ENCODE data around the gene ZNF451.
"Not testable (repeated sequence)": the region's sequence is repeated elsewhere in the genome, so short reads cannot be mapped to it uniquely, and the experiment has no call there.

Gene ZNF451

DNA sequence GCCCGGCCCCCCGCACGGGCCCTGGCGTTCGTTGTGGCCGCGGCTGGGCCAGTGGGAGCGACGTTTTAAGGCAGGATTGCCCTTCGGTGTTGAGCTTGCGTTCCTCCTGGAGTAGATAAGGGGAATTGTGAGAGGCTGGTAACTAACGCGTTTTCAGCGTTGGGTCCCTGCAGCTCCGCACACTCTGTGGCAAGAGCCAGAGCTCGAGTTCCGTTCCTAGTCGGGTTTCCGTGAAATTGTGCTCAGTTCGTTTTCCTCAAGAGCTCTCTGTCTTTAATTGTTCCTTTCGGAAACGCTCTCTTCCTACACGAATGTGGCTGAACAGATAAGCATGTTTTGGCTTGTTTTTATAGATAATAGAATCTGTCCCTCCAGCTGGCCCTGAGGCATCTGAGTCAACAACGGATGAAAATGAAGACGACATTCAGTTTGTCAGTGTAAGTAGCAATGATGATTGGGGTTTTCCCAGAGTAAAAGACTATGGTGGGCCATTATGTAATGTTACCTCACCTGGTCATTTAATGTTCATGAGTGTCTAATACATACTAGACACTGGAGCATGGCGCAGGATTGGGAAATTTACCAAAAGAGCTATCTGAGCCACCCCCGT lies 575 bp downstream of the ZNF451 start:
- FAIRE-seq; DNase-seq (ENCODE audit: extremely low spot score, insufficient read length, low read depth): not testable (repeated sequence)

DNA sequence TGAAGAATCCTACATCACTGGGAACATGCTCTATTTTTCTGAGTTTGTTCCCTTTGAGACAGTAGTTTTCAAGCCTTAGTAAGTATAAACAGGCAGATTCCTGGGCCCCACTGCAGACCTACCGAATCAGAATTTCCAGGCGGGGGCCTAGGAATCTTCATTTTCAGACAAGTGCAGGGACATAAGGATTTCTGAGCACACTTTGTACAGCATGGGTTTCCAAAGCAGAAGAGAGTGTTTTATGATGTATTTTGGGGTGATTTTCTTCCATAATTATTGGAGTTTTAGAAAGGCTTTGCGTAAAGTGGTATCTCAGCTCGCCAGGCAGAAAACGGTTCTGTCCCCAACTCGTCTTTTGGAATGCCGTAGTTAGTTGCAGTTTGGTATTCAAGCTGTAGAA lies 1.4 kb downstream of the ZNF451 start:
- not testable (repeated sequence) for DNase-seq (ENCODE audit: extremely low spot score, insufficient read length, low read depth); FAIRE-seq

DNA sequence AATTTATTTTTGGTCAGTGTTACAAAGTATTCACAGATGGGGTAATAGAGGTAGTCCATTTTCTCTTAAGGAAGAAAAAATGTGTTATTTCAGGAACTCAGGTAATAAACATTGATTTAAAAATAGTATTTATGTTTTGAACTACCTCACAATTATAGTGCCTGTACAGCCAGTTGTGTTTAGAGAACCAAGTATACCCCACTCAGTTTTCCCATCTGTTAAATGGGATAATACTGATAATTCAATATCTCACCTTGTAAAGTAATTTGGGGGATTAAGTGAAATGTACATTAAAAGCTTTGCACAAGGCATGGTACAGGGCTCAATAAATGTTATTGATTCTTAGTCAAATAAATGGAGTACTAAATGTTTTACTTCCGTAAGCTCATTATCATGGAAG lies 4.7 kb downstream of the ZNF451 start:
- no peak for DNase-seq (ENCODE audit: extremely low spot score, insufficient read length, low read depth)
- FAIRE-seq = no peak

DNA sequence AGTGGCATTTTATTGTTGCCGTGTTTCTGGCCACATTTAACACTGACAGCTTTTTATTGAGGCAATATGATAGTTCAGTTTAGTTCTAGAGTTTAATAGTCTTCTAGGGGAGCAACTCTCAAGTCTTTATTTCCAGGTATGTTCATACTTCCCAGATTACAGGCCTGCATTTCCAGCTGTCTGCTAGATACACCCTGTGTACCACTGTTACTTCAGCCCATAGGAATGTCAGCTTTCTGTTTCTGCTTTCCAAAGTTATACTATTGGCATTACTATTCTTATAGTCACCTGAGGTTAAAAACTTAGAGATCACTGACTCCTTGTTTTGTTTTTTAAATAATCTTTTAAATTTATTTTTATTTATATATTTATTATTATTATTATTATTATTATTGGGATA lies 7.6 kb downstream of the ZNF451 start:
- FAIRE-seq = no peak
- DNase-seq (ENCODE audit: extremely low spot score, insufficient read length, low read depth) = no peak

DNA sequence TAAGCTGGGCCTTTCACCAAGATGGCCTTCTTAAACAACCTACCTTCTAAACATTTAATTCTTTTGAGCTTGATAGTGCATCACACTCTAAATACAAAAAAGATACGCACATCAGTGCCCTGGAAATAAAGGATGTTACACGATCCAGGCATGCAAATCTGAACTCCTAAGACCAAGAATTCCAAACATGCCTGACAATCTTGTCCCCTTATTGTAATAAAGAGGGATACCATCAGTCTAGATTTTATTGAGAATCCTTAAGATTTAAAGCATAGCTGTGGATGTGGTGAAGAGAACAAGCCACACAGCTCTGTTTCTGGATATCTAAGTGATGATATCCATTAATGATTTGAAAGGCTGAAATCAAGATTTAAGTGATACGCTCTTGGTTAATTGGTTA lies 13.0 kb downstream of the ZNF451 start:
- FAIRE-seq = no peak
- DNase-seq (ENCODE audit: extremely low spot score, insufficient read length, low read depth) = no peak

DNA sequence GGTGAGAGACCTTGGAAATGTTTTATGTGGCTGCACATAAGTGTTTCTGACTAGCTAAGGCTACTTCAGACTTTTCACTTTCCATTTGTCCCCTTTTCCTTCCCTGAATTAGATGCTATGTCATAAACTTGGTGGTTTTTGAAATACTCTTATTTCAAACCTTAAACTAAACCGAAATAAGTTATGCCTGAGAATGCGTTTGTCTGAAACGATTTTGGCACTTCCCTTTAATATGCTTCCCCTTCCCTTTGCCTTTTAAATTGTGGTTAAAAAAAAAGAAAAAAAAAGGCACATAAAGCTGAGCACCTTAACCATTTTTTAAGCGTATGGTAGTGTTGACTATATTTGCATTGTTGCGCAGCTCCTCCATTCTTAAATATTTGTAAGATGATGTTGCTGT lies 14.3 kb downstream of the ZNF451 start:
- FAIRE-seq = no peak
- no peak for DNase-seq (ENCODE audit: extremely low spot score, insufficient read length, low read depth)

DNA sequence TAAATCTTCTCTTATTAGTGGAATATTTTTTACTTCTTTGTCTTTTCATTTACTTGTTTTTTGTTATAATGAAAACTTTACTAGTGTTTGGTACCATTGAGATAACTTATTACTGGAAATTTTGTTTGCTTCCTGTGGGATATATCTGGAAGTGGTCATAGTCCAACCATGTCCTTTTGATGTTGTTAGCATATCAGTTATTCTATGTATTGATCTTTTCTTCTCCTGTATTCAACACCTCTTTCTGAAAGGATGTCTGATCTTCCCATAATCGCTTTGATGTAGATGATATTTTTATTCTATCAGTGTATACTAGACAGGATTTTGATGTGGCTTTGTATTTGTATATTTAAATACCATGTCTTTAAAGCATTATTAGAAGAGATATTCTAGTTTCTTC lies 17.0 kb downstream of the ZNF451 start:
- FAIRE-seq (no peak), DNase-seq (ENCODE audit: extremely low spot score, insufficient read length, low read depth) (no peak)

DNA sequence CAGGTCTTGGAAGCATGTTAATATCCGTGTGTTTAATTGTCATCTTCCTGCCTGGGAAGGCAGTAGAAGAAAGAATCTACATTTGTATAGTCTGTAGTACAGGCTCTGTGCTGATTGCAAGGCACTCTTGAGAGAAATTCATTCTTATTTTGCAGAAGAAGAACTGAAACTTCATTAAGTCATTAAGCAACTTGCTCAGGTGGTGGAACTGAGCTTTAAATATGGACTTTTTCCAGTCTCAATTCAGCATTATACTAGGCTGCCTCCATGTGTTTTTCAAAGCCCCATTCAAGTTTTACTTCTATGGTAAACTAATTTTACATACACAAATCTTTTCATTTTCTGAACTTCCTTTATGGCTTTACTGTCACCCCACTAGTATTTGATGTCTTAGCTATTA lies 18.7 kb downstream of the ZNF451 start:
- FAIRE-seq = peak; percentile 87
- no peak for DNase-seq (ENCODE audit: extremely low spot score, insufficient read length, low read depth)

DNA sequence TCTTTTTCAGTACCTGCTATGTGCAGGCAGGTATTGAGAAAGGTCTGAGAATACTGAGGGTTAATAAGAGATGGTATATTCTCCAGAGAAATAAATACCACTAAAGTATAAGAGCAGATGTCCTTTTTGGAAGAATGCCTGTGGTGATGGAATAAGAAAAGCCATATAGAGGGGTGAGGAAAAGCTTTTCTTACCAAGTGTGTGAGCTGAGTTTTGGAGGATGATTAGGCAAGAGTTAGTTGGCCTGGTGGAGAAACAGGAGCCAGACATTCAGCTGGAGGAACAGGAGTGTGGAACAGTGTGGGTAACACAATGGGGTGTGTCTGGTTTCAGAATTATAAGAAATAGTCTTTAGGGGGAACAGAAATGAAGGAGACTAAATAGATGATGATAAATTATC lies 19.9 kb downstream of the ZNF451 start:
- FAIRE-seq (no peak), DNase-seq (ENCODE audit: extremely low spot score, insufficient read length, low read depth) (no peak)

DNA sequence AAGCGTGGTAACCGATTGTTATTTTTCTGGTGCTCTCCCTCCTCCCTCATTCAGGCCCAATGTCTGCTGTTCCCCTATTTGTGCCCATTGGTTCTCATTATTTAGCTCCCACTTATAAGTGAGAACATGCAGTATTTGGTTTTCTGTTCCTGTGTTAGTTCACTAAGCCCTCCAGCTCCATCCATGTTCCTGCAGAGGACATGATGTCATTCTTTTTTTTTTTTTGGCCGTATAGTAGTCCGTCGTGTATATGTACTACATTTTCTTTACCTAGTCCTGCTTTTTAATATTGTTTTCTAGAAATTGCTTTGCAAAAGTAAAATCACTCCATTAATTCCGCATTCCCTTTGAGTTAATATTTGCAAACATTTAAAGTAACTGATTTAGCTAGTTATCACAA lies 23.1 kb downstream of the ZNF451 start:
- FAIRE-seq = no peak
- no peak for DNase-seq (ENCODE audit: extremely low spot score, insufficient read length, low read depth)

DNA sequence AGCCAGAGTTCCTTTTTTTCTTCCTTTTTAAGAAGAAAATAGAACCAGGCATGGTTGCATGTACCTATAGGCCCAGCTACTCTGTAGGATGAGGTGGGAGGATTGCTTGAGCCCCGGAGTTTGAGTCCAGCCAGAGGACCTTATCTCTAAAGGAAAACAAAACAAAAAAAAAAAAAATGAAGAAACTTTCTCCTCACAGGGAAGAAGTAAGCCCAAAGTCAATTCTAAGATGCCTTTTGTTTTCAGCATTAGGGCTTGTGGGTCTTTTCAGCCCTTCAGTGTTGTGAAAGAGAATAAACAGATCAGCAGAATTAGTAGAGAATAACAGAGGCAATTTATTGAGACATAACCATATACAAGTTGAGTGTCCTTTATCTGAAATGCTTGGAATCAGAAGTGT lies 26.8 kb downstream of the ZNF451 start:
- FAIRE-seq (no peak), DNase-seq (ENCODE audit: extremely low spot score, insufficient read length, low read depth) (no peak)

DNA sequence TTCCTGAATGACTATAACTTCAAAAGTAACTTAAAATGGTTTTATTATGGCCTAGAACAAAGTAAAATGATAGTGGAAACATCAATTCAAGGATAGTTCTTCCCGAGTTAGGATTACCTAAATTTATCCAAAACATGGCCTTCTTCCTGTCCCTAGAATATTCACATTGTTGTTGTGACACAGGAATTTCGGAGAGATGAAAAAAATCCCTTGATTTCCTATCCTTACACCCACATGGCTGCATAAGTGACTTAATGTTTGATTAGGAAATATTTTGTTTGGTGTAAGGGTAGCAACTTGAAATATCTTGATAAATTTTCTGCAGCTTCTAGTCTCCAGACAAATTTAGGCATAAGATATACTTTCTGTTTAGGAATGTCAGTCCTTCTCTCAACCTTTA lies 27.8 kb downstream of the ZNF451 start:
- no peak for DNase-seq (ENCODE audit: extremely low spot score, insufficient read length, low read depth)
- FAIRE-seq = peak; percentile 24

DNA sequence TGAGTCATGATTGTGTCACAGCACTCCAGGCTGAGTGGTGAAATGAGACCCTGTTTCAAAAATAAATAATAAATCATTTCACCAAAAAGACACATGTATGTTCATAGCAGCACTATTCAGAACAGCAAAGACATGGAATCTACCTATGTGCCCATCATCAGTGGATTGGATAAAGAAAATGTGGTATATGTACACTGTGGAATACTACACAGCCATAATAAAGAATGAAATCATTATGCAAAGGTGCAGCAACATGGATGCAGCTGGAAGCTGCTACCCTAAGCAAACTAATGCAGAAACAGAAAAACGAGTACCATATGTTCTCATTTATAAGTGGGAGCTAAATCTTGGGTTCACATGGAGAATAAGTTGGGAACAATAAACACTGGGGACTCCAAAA lies 33.1 kb downstream of the ZNF451 start:
- DNase-seq (ENCODE audit: extremely low spot score, insufficient read length, low read depth) (no peak), FAIRE-seq (no peak)

DNA sequence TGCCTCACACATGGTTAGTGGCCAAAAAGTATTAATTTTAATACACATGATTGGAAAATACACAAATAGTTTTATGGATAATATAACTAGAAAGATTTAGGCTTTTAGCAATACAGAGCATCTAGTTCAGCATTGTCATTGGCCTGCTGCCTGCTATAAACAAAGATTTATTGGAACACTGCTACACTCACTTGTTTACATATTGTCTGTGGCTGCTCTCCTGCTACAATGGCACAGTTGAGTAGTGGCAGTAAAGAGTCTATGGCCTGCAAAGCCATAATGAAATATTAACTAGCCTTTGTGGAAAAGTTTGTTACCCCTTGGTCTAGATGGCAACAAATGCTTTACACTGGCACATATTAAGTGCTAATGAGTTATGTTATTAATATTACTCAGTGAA lies 37.8 kb downstream of the ZNF451 start:
- no peak for FAIRE-seq
- DNase-seq (ENCODE audit: extremely low spot score, insufficient read length, low read depth) = no peak

DNA sequence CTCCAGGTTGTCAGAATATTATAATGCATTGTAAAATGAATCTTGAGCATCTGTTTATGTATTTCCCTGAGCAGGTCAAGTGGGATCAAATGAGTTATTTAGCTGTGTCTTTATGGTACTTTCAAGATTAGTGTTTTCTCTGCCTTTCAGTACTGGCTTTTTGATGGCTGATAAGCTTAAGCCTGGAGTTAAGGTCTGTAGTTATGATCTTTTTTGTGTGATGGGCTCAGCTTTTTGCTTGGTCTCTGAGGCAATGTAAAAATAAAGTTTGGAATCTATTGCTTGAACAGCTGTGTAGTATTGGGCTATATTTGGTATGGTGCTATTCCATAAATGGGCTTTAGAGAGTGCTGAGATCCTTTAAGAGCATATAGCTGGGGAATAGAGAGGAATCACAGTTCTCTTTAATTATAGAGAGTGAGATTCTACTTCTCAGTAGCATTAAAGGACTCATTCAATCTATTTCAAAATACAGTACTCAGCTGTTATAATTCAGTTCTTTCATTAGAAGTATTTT lies 40.7 kb downstream of the ZNF451 start:
- FAIRE-seq (no peak), DNase-seq (ENCODE audit: extremely low spot score, insufficient read length, low read depth) (no peak)

DNA sequence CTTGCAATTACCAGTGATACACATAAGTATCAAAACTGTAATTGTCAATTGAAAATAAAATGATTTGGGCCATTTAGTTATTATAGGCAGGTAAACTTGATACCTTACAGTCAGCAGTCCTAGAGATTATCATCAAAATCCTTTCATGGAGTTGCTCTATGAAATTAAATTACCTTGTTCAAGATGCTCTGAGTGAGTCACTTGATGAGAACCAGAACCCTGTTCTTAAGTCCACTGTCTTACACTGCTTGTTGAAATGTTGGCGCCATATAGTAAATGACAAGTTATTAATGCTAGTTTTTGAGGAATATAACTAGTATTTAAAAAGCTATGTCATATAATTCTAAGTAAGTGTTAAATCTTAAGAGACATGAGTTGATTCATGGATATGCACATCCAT lies 45.0 kb downstream of the ZNF451 start:
- DNase-seq (ENCODE audit: extremely low spot score, insufficient read length, low read depth) (no peak), FAIRE-seq (no peak)

DNA sequence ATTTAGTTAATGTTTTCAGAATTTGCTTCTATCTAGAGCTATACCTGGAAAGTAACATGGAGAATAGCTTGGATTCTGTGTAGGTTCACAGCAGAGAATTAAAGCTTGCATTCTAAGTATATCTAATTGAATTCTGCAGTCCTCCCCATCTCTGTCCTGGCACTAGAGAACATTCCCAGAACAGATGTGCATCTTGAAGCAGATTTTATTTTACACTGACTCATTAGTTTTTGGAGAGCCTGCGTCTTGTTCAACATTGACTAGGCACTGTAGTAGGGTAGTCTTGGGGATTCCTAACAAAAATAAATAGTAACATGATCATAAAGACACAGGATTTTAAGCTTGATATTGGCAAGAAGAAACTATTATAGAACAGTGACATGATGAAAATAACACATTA lies 45.9 kb downstream of the ZNF451 start:
- FAIRE-seq = no peak
- no peak for DNase-seq (ENCODE audit: extremely low spot score, insufficient read length, low read depth)

DNA sequence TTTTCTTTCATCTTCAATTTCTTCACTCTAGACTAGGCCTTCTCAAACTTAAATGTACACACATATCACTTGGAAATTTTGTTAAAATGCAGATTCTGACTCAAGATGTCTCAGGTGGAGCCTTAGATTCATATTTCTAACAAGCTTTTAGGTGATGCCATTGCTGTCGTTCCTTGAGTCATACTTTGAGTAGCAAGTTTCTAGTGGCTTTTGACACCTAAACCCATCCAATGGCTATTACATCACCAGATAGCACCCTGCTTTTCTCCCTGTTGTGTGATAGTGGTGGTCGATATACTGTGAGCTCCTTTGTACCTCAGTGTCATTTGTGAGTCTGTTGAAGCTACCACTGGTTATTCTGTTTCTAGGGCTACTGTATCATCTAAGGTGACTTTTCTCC lies 47.4 kb downstream of the ZNF451 start:
- DNase-seq (ENCODE audit: extremely low spot score, insufficient read length, low read depth) = no peak
- FAIRE-seq = no peak

DNA sequence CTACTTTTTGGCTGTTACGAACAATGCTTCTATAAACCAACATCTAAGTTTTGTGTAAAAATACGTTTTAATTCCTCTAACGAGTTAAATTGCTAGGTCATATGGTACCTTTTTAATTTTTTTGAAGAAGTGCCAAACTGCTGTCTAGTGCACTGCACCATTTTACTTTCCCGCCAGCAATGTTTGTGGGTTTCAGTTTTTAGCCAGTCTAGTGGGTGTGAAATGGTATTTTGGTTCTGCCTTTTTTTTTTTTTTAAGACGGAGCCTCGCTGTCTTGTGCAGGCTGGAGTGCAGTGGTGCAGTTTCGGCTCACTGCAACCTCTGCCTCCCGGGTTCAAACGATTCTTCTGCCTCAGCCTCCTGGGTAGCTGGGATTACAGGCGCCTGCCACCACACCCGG lies 48.0 kb downstream of the ZNF451 start:
- no peak for FAIRE-seq

DNA sequence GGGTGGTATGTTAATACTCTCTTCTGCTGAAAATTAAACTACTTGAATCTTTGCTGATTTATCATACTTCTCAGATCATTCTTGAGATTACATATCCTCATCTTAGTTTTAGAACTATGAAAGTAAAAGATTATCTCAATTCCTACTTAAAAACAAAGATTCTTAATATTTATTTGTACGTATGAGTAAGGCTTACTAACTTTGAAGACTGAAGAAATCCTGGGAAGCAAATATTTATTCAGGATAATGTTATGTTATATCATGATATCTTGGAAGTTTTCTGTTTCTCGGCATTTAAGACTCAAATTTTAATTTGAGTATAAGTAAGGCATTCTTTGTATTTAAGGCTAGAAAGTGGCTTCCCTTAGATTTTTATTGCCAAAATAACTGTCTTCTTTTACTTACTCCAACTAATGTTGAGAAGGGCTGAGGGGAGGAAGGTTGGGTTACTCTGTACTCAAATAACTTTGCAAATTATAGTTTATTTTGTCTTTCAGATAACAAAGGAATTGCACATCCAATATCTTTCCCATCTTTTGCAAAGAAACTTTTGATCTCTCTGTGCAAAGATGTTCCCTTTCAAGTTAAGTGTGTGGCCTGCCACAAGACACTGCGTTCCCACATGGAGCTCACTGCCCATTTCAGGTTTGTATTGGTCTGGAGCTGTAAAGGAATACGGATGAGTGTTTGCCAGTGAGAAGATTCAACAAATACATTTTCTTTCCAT lies 51.6 kb downstream of the ZNF451 start:
- FAIRE-seq (no peak), DNase-seq (ENCODE audit: extremely low spot score, insufficient read length, low read depth) (no peak)

More for the DNA sequence above, 48.0 kb downstream of the ZNF451 start:
- DNase-seq (ENCODE audit: extremely low spot score, insufficient read length, low read depth) = no peak

DNA sequence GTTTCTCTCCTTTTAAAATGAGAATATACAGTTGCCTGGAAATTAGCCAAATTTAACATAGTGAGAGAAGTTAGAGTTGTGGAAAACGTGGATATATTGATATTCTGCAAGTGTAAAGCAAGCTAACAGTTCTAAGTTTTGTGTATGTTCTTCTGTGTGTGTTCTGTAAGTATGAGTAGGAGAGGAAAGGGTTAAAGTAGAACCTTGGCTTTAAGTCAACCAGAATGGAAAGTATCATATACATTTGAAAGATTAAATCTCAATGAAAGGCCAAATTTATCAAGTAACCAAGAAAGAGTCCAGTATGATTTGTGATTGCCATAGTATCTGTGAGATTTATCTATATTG lies 52.2 kb downstream of the ZNF451 start:
- no peak for FAIRE-seq
- DNase-seq (ENCODE audit: extremely low spot score, insufficient read length, low read depth) = no peak

DNA sequence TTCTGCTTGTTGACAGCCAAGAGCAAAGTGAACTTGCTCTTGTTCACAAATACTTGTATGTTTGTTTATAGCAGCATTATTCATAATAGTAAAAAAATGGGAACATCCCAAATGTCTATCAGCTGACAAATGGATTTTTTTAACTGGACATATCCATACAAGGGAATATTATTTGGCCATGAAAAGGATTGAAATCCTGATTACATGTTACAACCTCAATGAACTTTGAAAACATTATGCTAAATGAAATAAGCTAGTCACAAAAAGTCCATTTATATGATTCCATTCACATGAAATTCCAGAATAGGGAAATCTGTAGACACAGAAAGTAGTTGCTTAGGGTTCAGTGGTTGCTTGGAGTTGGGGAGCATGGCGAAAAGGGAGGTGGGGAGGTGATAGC lies 53.7 kb downstream of the ZNF451 start:
- FAIRE-seq = no peak
- DNase-seq (ENCODE audit: extremely low spot score, insufficient read length, low read depth) = no peak

Measured in GM18507 (cell line).